Vagina (tissue), 2 donors: ENCODE data around the gene PLPPR5. TPM values are rescaled to one million over a fixed set of nuclear protein-coding genes. Genes with fewer than 3 reads are reported as not detected.

Source experiments
- DNase-seq, 2 donors: peaks; one replicate each; pipeline ENCODE4 v3.0.0-alpha.2; 2017; ENCODE audit errors: extremely low spot score in 2 of 2
- H3K27ac ChIP-seq: fragments of 200-600 bp; sonication (generic); one replicate; pipeline ENCODE4 v1.5.1; 2019
- H3K27me3 ChIP-seq: fragments of 200-600 bp; sonication (generic); one replicate; pipeline ENCODE4 v1.5.1; 2019
- H3K36me3 ChIP-seq, 2 donors: fragments of 200-600 bp; sonication (generic); one replicate each; pipeline ENCODE4 v1.5.1; 2017 to 2019
- H3K4me1 ChIP-seq: fragments of 200-600 bp; sonication (generic); one replicate; pipeline ENCODE4 v1.5.1; 2019
- H3K4me3 ChIP-seq, 2 donors: fragments of 200-600 bp; sonication (generic); 1 replicate in 1 of 2; 2 replicates in 1 of 2; pipeline ENCODE4 v1.5.1; 2016 to 2019
- H3K9me3 ChIP-seq: fragments of 200-600 bp; sonication (generic); one replicate; pipeline ENCODE4 v1.5.1; 2019
- POLR2A ChIP-seq, 2 donors: fragments of 450-650 bp; IDR thresholded peaks; one replicate each; pipeline ENCODE4 v1.6.1; 2017; ENCODE audit warnings: antibody characterized with exemption in 2 of 2, mild to moderate bottlenecking in 2 of 2, moderate library complexity in 2 of 2
- POLR2AphosphoS5 ChIP-seq, 2 donors: sonication (generic); formaldehyde crosslinking; IDR thresholded peaks; one replicate each; pipeline ENCODE4 v1.9.0; 2017; ENCODE audit warnings: antibody characterized with exemption in 2 of 2, mild to moderate bottlenecking in 2 of 2, low read depth in 1 of 2; ENCODE audit not compliant: insufficient read depth in 1 of 2
- intact Hi-C: fragments of 100-400 bp; cut with DNase I; formaldehyde crosslinking; loops from one replicate; pipeline ENCODE4 v1.15.1; 2023
- total RNA-seq: library from RNA; depleted of rRNA; stranded (reverse); fragments of >200 nt; gene quantifications from one replicate; pipeline ENCODE4 v1.2.3, GENCODE V29; 2016
- TF ChIP-seq, protein P1 (sequence below), 3 experiments: fragments of 450-650 bp in 2 of 3; fragments of 200-600 bp in 1 of 3; sonication (generic) in 1 of 3; IDR thresholded peaks; one replicate each; pipeline ENCODE4 v1.5.1; 2017 to 2019; ENCODE audit warnings: antibody characterized with exemption in 3 of 3, mild to moderate bottlenecking in 2 of 3, moderate library complexity in 2 of 3

PLPPR5 gene
- total RNA-seq, 1 donor from 2014 or later, result not detected

DNA sequence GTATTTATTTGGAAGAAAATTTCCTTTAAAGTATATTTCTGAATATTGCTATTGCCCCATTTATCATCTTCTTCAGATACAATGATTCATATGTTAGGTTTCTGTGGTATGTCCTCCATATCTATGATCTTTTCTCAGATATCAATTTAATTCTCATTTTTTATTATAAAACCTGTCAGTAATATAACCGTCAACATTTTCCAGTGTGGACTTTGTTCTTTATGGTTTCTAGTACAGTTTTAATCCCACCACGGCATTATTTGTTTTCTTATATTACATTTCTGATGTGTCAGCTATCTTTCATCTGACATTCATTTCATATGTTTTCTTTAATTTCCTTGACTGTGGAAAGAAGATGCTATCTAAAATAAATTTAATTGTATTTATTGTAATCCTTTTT, 97.9 kb downstream of the PLPPR5 start:
- TF ChIP-seq POLR2AphosphoS5 (IDR thresholded peaks at IDR 0.05; ENCODE audit: insufficient read depth in 1 of 2, low read depth in 1 of 2) (no peak), POLR2A (IDR thresholded peaks at IDR 0.05) (no peak)
- TF ChIP-seq, protein P1, sequence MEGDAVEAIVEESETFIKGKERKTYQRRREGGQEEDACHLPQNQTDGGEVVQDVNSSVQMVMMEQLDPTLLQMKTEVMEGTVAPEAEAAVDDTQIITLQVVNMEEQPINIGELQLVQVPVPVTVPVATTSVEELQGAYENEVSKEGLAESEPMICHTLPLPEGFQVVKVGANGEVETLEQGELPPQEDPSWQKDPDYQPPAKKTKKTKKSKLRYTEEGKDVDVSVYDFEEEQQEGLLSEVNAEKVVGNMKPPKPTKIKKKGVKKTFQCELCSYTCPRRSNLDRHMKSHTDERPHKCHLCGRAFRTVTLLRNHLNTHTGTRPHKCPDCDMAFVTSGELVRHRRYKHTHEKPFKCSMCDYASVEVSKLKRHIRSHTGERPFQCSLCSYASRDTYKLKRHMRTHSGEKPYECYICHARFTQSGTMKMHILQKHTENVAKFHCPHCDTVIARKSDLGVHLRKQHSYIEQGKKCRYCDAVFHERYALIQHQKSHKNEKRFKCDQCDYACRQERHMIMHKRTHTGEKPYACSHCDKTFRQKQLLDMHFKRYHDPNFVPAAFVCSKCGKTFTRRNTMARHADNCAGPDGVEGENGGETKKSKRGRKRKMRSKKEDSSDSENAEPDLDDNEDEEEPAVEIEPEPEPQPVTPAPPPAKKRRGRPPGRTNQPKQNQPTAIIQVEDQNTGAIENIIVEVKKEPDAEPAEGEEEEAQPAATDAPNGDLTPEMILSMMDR (IDR thresholded peaks at IDR 0.05), result no peak
- H3K36me3 ChIP-seq, result no peaks in the 10 kb centered on the region
- no peak overlapping the region for H3K27ac ChIP-seq
- no peaks in the 10 kb centered on the region for H3K4me1 ChIP-seq
- no peak for DNase-seq
- H3K4me3 ChIP-seq, result no peak overlapping the region
- no peaks in the 10 kb centered on the region for H3K27me3 ChIP-seq
- intact Hi-C loops, result no loop called here
- H3K9me3 ChIP-seq, result no peaks in the 10 kb centered on the region

- H3K36me3 ChIP-seq, result no peaks in the 10 kb centered on the region
- intact Hi-C loops, result no loop called here
- H3K4me3 ChIP-seq, result no peak overlapping the region
- no peak for DNase-seq
- H3K9me3 ChIP-seq, result no peaks in the 10 kb centered on the region
- H3K27ac ChIP-seq, result no peak overlapping the region
- no peak for TF ChIP-seq POLR2A (IDR thresholded peaks at IDR 0.05)
- no peak for TF ChIP-seq POLR2AphosphoS5 (IDR thresholded peaks at IDR 0.05; ENCODE audit: insufficient read depth in 1 of 2, low read depth in 1 of 2)
- TF ChIP-seq, protein P1 (IDR thresholded peaks at IDR 0.05), result no peak
- H3K27me3 ChIP-seq, result no peaks in the 10 kb centered on the region
- no peaks in the 10 kb centered on the region for H3K4me1 ChIP-seq
Observed at GRCh38 chr1:98906361-98906760, 98.3 kb downstream of the PLPPR5 start.

- Histone ChIP-seq H3K4me1 (no peaks in the 10 kb centered on the region), H3K27me3 (no peaks in the 10 kb centered on the region), H3K36me3 (no peaks in the 10 kb centered on the region), H3K9me3 (no peaks in the 10 kb centered on the region), H3K4me3 (no peak overlapping the region), H3K27ac (no peak overlapping the region)
- intact Hi-C loops, result no loop called here
- no peak for DNase-seq
- TF ChIP-seq, protein P1 (IDR thresholded peaks at IDR 0.05), result no peak
- TF ChIP-seq POLR2A (IDR thresholded peaks at IDR 0.05), result no peak
- TF ChIP-seq POLR2AphosphoS5 (IDR thresholded peaks at IDR 0.05; ENCODE audit: insufficient read depth in 1 of 2, low read depth in 1 of 2), result no peak
Observed at GRCh38 chr1:98904684-98905083, 100.0 kb downstream of the PLPPR5 start.

- Histone ChIP-seq H3K36me3 (no peaks in the 10 kb centered on the region), H3K27me3 (no peaks in the 10 kb centered on the region), H3K4me1 (no peaks in the 10 kb centered on the region), H3K4me3 (no peak overlapping the region), H3K27ac (no peak overlapping the region), H3K9me3 (no peaks in the 10 kb centered on the region)
- intact Hi-C loops, result no loop called here
- TF ChIP-seq, protein P1 (IDR thresholded peaks at IDR 0.05), result no peak
- TF ChIP-seq POLR2AphosphoS5 (IDR thresholded peaks at IDR 0.05; ENCODE audit: insufficient read depth in 1 of 2, low read depth in 1 of 2) (no peak), POLR2A (IDR thresholded peaks at IDR 0.05) (no peak)
- DNase-seq, result no peak
Observed at GRCh38 chr1:98903726-98904125, 100.9 kb downstream of the PLPPR5 start.

DNA sequence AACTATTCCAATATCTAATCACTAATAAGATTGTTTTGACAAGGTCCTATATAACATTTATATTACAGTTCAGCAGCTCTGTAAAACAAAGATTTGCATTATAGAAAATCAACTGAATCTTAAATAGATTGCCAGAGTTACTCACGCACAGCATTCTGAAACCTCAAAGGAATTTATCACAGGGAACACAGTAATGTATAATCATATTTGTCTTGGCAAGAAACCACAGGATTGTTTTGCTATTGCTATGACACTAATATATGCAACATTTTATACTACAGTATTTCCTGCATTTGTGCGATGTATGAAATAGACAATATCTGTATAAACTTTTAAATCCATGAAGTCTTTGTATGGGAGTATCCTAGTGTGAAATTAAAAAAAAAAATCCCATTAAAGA, 101.4 kb downstream of the PLPPR5 start:
- no peak for DNase-seq

More for the DNA sequence above, 101.4 kb downstream of the PLPPR5 start:
- no peaks in the 10 kb centered on the region for H3K9me3 ChIP-seq
- no peak overlapping the region for H3K27ac ChIP-seq
- no peaks in the 10 kb centered on the region for H3K4me1 ChIP-seq
- intact Hi-C loops, result no loop called here
- no peak for TF ChIP-seq POLR2A (IDR thresholded peaks at IDR 0.05)
- TF ChIP-seq POLR2AphosphoS5 (IDR thresholded peaks at IDR 0.05; ENCODE audit: insufficient read depth in 1 of 2, low read depth in 1 of 2), result no peak
- TF ChIP-seq, protein P1 (IDR thresholded peaks at IDR 0.05), result no peak
- H3K4me3 ChIP-seq, result no peak overlapping the region
- no peaks in the 10 kb centered on the region for H3K27me3 ChIP-seq
- no peaks in the 10 kb centered on the region for H3K36me3 ChIP-seq
